Skin of body (tissue), 2 donors: Measurements from ENCODE around the gene RBM20. TPM values are rescaled to one million over a fixed set of nuclear protein-coding genes. Genes with fewer than 3 reads are reported as not detected.

Experiments
- small RNA-seq: library from RNA; depleted of rRNA; stranded (forward); fragments of <200 nt; gene quantifications from one replicate; pipeline ENCODE3, GENCODE V24; 2014; ENCODE audit warnings: low replicate concordance
- total RNA-seq: library from RNA; depleted of rRNA; stranded (reverse); fragments of >200 nt; gene quantifications from one replicate; pipeline ENCODE4 v1.2.3, GENCODE V29; 2014

Gene RBM20
- total RNA-seq, 1 donor from 2014 or later: 2.4 TPM

Small RNA genes within 50 kb of the gene (small RNA-seq; reads per million reads assigned to genes)
- gene RF00019 (not detected), gene RN7SKP288 (not detected), gene RNA5SP327 (not detected)

Other genes with a start within 250 kb of the RBM20 start
- gene DUSP5, start 146.4 kb upstream of the RBM20 start, total RNA-seq: 18.0 TPM
- gene SMC3, start 76.6 kb upstream of the RBM20 start, total RNA-seq: 40.0 TPM
- 205 TPM for gene PDCD4, start 227.6 kb downstream of the RBM20 start, total RNA-seq